ENCODE measurements around the gene TRPV4.

TRPV4 gene

GRCh38 chr12:109773384-109774011 is 59.7 kb downstream of the TRPV4 start:
- H3K4me3 ChIP-seq (ENCODE audit: low read depth, low read length): no peak overlapping the region
- no peak for DNase-seq (ENCODE audit: low read depth)
- TF ChIP-seq CTCF (conservative IDR thresholded peaks at IDR 0.05; ENCODE audit: low read depth, low read length): no peak

GRCh38 chr12:109772622-109773321 is 60.4 kb downstream of the TRPV4 start:
- DNase-seq (ENCODE audit: low read depth): no peak
- H3K4me3 ChIP-seq (ENCODE audit: low read depth, low read length): no peak overlapping the region
- TF ChIP-seq CTCF (conservative IDR thresholded peaks at IDR 0.05; ENCODE audit: low read depth, low read length): no peak

GRCh38 chr12:109771746-109772621 is 61.2 kb downstream of the TRPV4 start:
- peak; percentile 24 for TF ChIP-seq CTCF (conservative IDR thresholded peaks at IDR 0.05; ENCODE audit: low read depth, low read length)
- DNase-seq (ENCODE audit: low read depth): no peak
- H3K4me3 ChIP-seq (ENCODE audit: low read depth, low read length): no peak overlapping the region

GRCh38 chr12:109770861-109771670 is 62.1 kb downstream of the TRPV4 start:
- no peak for TF ChIP-seq CTCF (conservative IDR thresholded peaks at IDR 0.05; ENCODE audit: low read depth, low read length)
- H3K4me3 ChIP-seq (ENCODE audit: low read depth, low read length): no peak overlapping the region
- DNase-seq (ENCODE audit: low read depth): no peak

GRCh38 chr12:109770104-109770860 is 62.9 kb downstream of the TRPV4 start:
- TF ChIP-seq CTCF (conservative IDR thresholded peaks at IDR 0.05; ENCODE audit: low read depth, low read length): no peak
- H3K4me3 ChIP-seq (ENCODE audit: low read depth, low read length): no peak overlapping the region
- DNase-seq (ENCODE audit: low read depth): peak; percentile 16

Data from choroid plexus epithelial cell (primary cell).